Gastrocnemius medialis (tissue), 4 donors: ENCODE measurements around the gene EGLN2.

Source experiments
- CTCF ChIP-seq, 5 experiments: fragments of 450-650 bp in 3 of 5; fragments of 200-600 bp in 2 of 5; sonication (generic) in 2 of 5; IDR thresholded peaks in 4 of 5; conservative IDR thresholded peaks in 1 of 5; 1 replicate in 4 of 5; 2 replicates in 1 of 5; pipeline ENCODE4 v1.5.1; 2016 to 2019; ENCODE audit warnings: antibody characterized with exemption in 5 of 5, mild to moderate bottlenecking in 3 of 5, moderate library complexity in 3 of 5
- POLR2A ChIP-seq, 2 donors: fragments of 450-650 bp; IDR thresholded peaks; one replicate each; pipeline ENCODE4 v1.6.1; 2017; ENCODE audit warnings: antibody characterized with exemption in 2 of 2, mild to moderate bottlenecking in 2 of 2, moderate library complexity in 2 of 2

GRCh38 chr19:40803170-40803856 is 4.3 kb downstream of the EGLN2 start:
- no peak for TF ChIP-seq CTCF (IDR thresholded peaks at IDR 0.05 in 4 of 5, conservative IDR thresholded peaks at IDR 0.05 in 1 of 5)
- no peak for TF ChIP-seq POLR2A (IDR thresholded peaks at IDR 0.05)
